ENCODE measurements around the gene IL10RB.
"Not testable (repeated sequence)": the region's sequence is repeated elsewhere in the genome, so short reads cannot be mapped to it uniquely, and the experiment has no call there.

IL10RB gene

GRCh38 chr21:33302055-33302454 lies 35.9 kb downstream of the IL10RB start:
- DNase-seq (ENCODE audit: low spot score) = no peak

DNA sequence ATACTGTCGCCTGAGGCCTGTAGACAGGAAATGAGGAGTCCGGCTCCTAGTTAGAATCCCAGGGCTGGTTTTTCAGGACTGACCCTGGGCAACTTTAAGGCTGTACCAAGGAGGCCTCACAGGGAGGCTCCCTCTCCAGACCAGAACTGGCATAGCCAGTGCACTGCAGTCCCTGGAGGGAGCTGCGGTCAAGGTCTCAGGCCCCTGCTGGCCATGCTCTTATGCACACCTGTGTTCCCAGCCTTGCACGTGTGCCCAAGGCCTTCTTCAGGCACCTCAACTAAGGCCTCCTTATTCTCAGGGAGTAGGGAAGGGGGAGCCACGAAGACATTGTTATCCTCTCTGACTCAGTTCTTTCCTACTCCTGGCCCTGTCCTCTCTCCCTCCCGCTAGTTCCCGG lies 36.6 kb downstream of the IL10RB start:
- no peak for DNase-seq (ENCODE audit: low spot score)

DNA sequence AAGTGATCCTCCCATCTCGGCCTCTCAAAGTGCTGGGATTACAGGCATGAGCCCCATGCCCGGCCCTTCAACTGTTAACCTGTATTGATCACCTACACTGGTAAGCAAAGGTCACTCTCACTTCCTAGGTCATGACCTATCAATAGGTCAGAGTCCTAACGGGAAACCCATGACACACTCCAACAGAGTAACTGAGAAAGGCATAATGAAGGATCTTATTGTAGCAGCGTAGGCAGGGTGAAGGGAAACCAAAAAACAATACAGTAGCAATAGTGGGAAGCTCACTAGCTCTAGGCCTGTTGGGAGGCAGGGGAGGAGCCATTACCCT lies 39.1 kb downstream of the IL10RB start:
- DNase-seq (ENCODE audit: low spot score) = no peak

GRCh38 chr21:33305938-33306337 lies 39.8 kb downstream of the IL10RB start:
- no peak for DNase-seq (ENCODE audit: low spot score)

DNA sequence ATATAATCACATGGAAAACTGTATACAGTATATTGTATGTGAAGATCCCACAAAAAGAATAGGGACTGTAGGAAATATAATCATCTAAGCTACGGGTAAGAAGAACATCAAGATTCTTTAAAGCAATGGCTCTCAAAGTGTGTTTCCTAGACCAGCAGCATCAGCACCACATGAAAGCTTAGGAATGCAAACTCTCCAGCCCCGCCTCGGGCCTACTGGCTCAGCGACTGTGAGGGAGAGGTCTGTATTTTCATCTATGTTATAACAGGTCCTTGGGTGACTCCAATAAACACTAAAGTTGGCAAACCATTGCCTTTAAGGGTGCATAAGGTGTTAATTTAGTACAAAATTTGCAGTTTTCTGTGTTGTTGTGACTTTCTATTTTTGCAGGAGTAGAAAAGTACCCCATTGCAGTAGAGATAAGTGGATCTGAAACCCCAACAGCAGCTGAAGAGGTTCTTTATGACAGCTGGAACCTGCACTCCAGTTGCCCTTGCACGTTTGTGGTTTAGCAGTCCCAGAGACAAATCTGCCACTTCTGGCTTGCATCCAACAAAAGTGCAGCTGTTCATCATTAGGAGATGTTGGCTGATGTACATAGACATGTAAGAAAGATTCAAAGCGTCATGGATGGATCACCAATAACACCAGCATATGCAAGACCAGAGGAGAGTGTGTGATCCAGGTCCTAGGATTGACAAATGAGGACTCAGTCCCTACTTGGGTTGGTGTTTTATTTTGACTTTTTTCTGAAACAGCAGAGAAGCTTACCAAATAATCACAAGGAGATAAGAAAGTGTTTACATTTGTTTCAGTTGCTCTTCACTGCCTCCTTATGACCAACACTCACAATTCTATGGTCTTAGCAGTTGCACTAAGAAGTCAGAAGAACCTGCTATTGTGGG lies 42.7 kb downstream of the IL10RB start:
- no peak for DNase-seq (ENCODE audit: low spot score)

DNA sequence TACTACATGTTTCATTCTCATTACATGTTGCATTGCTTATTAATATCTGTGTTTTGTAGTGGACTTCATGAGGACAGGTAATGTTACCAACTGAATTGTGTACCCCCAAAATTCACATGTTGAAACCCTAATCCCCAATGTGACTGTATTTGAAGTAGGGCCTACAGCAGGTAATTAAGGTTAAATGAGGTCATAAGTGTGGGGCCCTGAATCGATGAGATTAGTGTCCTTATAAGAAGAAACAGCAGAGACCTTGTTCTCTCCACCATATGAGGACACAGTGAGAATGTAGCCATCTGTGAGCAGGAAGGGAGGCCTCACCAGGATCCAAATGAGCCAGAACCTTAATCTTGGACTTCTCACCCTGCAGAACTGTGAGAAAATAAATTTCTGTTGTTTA lies 43.6 kb downstream of the IL10RB start:
- no peak for DNase-seq (ENCODE audit: low spot score)

DNA sequence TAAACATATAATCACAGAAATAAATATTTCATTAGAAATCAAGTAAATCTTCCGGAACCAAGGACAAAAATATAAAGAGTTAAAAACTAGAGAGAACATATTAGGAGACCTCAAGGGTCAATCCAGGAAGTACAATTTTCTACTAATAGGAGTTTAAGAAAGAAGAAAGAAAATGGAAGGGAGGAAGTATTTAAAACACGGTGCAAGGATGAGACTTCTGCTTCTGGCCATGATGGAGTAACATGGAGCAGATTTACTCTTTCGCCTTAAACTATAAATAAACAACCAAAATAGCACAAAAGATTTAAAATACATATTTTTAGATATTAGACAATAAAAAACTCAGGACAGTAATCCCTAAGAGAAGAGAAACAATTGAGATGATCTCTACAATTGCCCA lies 46.0 kb downstream of the IL10RB start:
- no peak for DNase-seq (ENCODE audit: low spot score)

DNA sequence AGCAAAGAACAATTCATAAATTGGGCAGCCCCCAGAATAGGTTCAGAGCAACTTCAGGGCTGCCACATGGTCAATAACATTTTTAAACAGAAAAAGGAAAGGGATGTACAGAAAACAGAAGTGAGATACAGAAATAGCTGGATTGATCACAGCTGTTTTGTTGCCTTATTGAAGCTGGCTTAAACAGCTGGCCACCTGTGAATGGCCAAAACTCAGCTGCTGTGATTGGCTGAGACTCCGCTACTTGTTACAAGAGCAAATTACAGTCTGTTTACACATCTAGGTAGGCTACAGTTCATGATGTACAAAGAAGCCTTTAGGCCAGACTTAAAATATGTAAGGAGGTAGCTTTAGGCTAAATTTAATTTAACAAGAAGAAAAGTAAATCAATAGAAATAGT lies 47.0 kb downstream of the IL10RB start:
- no peak for DNase-seq (ENCODE audit: low spot score)

GRCh38 chr21:33313611-33314010 lies 47.4 kb downstream of the IL10RB start:
- no peak for DNase-seq (ENCODE audit: low spot score)

- no peak for DNase-seq (ENCODE audit: low spot score)
These were observed 47.9 kb downstream of the IL10RB start for GRCh38 chr21:33314111-33314510.

- no peak for DNase-seq (ENCODE audit: low spot score)
These were observed 50.0 kb downstream of the IL10RB start for GRCh38 chr21:33315946-33316710.

GRCh38 chr21:33317145-33317544 lies 51.0 kb downstream of the IL10RB start:
- no peak for DNase-seq (ENCODE audit: low spot score)

DNA sequence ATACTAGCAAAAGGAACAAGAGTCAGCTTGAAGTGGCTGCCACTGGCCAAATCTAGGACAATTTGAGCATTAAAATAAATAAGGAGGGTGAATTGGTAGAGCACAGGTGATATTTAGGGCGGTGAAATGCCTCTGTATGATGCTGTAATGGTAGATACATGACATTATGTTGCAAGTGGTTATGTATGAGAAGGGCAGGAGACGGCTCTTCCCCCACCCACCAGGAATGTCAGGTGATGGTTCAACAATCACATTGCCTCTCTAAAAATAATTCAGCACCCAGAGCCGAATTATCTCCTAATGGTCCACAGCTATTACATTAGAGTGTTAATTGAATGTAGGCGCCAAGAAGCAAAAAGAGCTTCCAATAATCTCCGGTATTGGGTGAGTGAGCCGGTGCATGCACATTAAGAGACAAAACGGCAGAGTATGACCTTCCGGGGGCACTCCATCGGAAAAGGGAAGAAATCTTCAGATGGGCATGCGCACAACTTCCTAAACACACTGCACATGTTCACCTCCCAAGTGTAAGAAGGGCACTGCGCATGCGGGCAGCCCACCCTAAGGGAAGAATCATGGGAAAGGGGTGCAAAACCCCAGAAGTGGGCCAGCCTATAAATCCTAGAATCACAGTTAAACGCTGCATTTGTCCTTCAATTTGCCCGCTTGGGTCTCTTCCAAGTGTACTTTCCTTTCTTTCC lies 51.8 kb downstream of the IL10RB start:
- no peak for DNase-seq (ENCODE audit: low spot score)

DNA sequence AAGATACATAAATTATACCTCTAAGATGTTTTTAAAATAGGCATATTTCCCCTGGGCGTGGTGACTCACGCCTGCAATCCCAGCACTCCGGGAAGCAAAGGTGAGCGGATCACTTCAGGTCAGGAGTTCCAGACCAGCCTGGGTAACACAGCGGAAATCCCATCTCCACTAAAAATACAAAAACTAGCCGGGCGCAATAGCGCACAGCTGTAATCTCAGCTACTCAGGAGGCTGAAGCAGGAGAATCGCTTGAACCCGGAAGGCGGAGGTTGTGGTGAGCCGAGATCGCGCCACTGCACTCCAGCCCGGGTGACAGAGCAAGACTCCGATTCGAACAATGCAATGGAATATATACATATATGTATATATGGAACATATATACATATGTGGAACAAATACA lies 54.8 kb downstream of the IL10RB start:
- DNase-seq (ENCODE audit: low spot score) = not testable (repeated sequence)

- not testable (repeated sequence) for DNase-seq (ENCODE audit: low spot score)
These were observed 57.4 kb downstream of the IL10RB start for GRCh38 chr21:33323610-33324009.

DNA sequence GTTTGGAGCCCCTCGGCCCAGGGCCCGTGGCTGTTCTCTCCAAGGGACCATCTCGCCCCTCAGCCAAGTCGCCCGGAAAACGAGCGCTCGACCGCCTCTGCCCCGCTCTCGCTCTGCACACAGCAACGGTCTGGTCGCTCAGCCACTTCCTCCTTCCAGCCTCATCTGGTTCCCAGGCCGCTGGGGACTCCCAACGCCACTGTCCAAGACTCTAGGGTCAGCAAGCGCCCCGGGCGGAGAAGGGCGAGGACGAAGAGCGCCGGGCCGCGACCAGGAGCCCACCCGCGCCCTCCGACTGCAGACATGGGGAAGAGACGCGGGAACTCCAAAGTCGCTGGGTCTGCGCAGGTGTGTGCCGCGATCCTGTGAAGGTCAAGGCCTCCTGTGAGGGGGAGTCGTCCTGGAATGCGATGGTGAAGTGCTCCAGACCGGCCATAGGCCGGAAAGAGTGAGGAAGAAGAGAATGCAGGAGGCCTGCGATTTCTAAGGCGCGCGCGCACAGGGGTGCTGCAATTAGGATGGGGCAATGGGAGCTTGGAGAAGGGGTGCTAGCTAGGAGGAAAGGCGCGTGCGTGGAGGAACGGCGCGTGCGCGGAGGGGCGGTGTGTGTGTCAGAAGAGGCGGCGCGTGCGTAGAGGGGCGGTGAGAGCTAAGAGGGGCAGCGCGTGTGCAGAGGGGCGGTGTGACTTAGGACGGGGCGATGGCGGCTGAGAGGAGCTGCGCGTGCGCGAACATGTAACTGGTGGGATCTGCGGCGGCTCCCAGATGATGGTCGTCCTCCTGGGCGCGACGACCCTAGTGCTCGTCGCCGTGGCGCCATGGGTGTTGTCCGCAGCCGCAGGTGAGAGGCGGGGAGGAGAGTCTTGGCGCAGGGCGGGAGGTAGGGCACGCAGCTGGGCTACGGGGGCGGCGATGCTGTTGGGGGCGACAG lies 58.4 kb downstream of the IL10RB start, which contains the start of gene IFNAR1:
TSS of gene IFNAR1 (plus strand) at position 680 of the 931 bp plus-strand sequence. CDS start at position 766, 86 bp downstream.
- peak; percentile 98 for DNase-seq (ENCODE audit: low spot score)

- DNase-seq (ENCODE audit: low spot score) = peak; percentile 57
These were observed 59.3 kb downstream of the IL10RB start for GRCh38 chr21:33325222-33326067.

- no peak for DNase-seq (ENCODE audit: low spot score)
These were observed 61.2 kb downstream of the IL10RB start for GRCh38 chr21:33327326-33327725.

- no peak for DNase-seq (ENCODE audit: low spot score)
These were observed 61.7 kb downstream of the IL10RB start for GRCh38 chr21:33327792-33328433.

GRCh38 chr21:33330726-33331125 lies 64.6 kb downstream of the IL10RB start:
- no peak for DNase-seq (ENCODE audit: low spot score)

All from D341Med (cell line).